ENCODE data around the gene MYO3B.

MYO3B gene

GRCh38 chr2:170641961-170642360 is 464.0 kb downstream of the MYO3B start:
- no peak for TF ChIP-seq CEBPB (IDR thresholded peaks at IDR 0.05)
- TF ChIP-seq FOXM1 (IDR thresholded peaks at IDR 0.05; ENCODE audit: borderline replicate concordance, low read depth), result no peak
- TF ChIP-seq EGR1 (IDR thresholded peaks at IDR 0.05), result no peak
- TF ChIP-seq TAF1 (IDR thresholded peaks at IDR 0.05; ENCODE audit: low read depth), result no peak
- TF ChIP-seq, protein P1, sequence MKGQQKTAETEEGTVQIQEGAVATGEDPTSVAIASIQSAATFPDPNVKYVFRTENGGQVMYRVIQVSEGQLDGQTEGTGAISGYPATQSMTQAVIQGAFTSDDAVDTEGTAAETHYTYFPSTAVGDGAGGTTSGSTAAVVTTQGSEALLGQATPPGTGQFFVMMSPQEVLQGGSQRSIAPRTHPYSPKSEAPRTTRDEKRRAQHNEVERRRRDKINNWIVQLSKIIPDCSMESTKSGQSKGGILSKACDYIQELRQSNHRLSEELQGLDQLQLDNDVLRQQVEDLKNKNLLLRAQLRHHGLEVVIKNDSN (IDR thresholded peaks at IDR 0.05), result no peak
- TF ChIP-seq YY1 (IDR thresholded peaks at IDR 0.05; ENCODE audit: low read depth), result no peak
- TF ChIP-seq TEAD4 (IDR thresholded peaks at IDR 0.05), result no peak
- no peak for TF ChIP-seq ZBTB7A (IDR thresholded peaks at IDR 0.05; ENCODE audit: low read depth)
- no peak for TF ChIP-seq MAX (IDR thresholded peaks at IDR 0.05)

DNA sequence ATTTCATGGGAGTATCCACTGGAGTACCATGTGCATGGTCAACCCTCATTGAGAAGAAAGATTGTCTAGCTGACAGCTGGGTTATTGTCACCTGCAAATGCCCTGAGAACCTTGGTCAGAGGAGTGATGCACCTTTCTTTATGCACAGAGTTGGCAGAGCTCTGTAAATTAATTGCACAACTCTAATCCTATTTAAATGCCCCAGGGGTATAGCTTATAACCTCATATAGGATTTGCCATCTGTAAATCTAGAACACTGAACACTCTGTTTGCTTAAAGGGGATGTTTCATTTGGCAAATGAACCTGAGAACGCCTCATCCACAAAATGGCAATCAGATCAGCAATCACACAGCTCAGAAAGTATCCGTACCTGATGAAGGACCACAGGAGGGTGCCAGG is 465.4 kb downstream of the MYO3B start:
- no peak for TF ChIP-seq ZBTB7A (IDR thresholded peaks at IDR 0.05; ENCODE audit: low read depth)
- no peak for TF ChIP-seq NFIC (IDR thresholded peaks at IDR 0.05)
- TF ChIP-seq YY1 (IDR thresholded peaks at IDR 0.05; ENCODE audit: low read depth), result no peak
- no peak for TF ChIP-seq EGR1 (IDR thresholded peaks at IDR 0.05)
- no peak for TF ChIP-seq FOXM1 (IDR thresholded peaks at IDR 0.05; ENCODE audit: borderline replicate concordance, low read depth)
- TF ChIP-seq TAF1 (IDR thresholded peaks at IDR 0.05; ENCODE audit: low read depth), result no peak
- no peak for TF ChIP-seq EP300 (IDR thresholded peaks at IDR 0.05; ENCODE audit: borderline replicate concordance)
- no peak for TF ChIP-seq MAX (IDR thresholded peaks at IDR 0.05)
- no peak for TF ChIP-seq TCF12 (IDR thresholded peaks at IDR 0.05; ENCODE audit: low read depth)
- no peak for TF ChIP-seq RAD21 (IDR thresholded peaks at IDR 0.05; ENCODE audit: low read depth)
- TF ChIP-seq, protein P1 (IDR thresholded peaks at IDR 0.05), result no peak
- no peak for TF ChIP-seq CEBPB (IDR thresholded peaks at IDR 0.05)

GRCh38 chr2:170647741-170648436 is 469.9 kb downstream of the MYO3B start:
- TF ChIP-seq FOXM1 (IDR thresholded peaks at IDR 0.05; ENCODE audit: borderline replicate concordance, low read depth) (no peak), RAD21 (IDR thresholded peaks at IDR 0.05; ENCODE audit: low read depth) (no peak), TEAD4 (IDR thresholded peaks at IDR 0.05) (no peak), EP300 (IDR thresholded peaks at IDR 0.05; ENCODE audit: borderline replicate concordance) (no peak), REST (IDR thresholded peaks at IDR 0.05; ENCODE audit: low read depth) (no peak), YY1 (IDR thresholded peaks at IDR 0.05; ENCODE audit: low read depth) (no peak), NFIC (IDR thresholded peaks at IDR 0.05) (no peak), ZBTB7A (IDR thresholded peaks at IDR 0.05; ENCODE audit: low read depth) (no peak), MAX (IDR thresholded peaks at IDR 0.05) (no peak), TAF1 (IDR thresholded peaks at IDR 0.05; ENCODE audit: low read depth) (no peak), EGR1 (IDR thresholded peaks at IDR 0.05) (no peak), CREB1 (IDR thresholded peaks at IDR 0.05; ENCODE audit: low read depth) (no peak), CEBPB (IDR thresholded peaks at IDR 0.05) (no peak), TCF12 (IDR thresholded peaks at IDR 0.05; ENCODE audit: low read depth) (no peak)
- TF ChIP-seq, protein P1 (IDR thresholded peaks at IDR 0.05), result no peak

DNA sequence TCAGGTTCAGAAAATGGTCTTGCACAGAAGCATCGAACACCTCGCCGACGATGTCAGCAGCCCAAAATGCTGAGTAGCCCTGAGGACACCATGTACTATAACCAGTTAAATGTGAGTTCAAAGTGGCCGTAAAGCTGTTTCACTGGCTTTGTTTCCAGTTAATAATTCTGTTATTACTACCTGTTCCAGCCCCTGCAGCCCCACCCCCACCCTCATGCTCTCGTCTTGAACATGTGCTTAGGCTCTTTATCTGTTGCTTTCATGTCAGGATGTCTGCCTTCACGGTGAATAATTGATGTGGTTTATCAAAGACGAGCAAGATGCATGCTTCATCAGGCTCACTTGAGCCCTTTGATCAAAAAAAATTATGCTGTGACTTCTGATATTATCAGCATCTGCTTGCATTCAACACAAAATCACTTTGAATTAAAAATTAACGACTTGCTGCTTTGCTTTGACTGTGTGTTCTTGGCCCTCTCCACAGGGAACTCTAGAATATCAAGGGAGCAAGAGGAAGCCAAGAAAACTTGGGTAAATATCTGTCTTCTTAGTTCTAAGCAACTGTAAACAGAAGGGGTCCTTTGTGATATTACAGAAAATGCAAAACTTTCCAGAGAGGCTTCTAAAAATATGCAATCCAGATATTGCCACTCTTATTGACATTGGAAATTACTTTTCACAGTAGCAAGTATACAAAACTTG is 473.8 kb downstream of the MYO3B start:
- TF ChIP-seq RAD21 (IDR thresholded peaks at IDR 0.05; ENCODE audit: low read depth), result no peak
- TF ChIP-seq CEBPB (IDR thresholded peaks at IDR 0.05), result no peak
- TF ChIP-seq FOXM1 (IDR thresholded peaks at IDR 0.05; ENCODE audit: borderline replicate concordance, low read depth), result no peak
- no peak for TF ChIP-seq TEAD4 (IDR thresholded peaks at IDR 0.05)
- no peak for TF ChIP-seq YY1 (IDR thresholded peaks at IDR 0.05; ENCODE audit: low read depth)
- no peak for TF ChIP-seq MAX (IDR thresholded peaks at IDR 0.05)
- no peak for TF ChIP-seq EGR1 (IDR thresholded peaks at IDR 0.05)

DNA sequence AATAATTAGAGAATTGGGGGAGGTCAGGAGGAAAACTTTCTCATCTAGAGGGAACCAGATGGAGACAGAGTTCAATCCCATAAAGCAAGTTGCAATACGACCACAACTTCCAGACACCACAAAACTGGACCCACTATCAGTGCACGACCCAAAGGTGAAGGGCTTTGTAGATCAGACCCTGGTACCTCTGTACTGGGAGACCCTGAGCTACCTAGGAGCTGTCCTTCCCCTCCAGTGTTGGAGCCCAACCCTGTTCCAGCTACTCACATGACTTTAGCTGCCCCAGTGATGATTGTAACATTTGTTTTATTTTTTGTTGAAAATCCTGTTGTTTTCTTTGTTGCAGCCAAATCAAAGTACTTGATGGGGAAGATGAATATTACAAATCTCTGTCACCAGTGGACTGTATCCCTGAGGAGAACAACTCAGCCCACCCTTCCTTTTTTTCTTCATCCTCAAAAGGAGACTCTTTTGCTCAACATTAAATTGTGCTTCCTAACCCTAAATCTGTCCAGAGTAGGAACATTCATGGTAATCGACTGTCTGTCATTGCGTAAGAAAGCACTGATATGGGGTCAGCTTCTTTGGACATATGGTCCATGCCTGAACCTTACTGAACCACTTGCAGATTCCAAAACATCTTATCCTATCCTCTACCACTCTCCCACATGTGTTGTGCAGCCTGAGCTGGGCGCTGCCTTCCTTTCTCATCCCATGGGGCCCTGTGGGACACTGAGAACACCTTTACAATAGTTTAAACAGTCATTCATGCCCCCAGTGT is 474.9 kb downstream of the MYO3B start:
- TF ChIP-seq, protein P1 (IDR thresholded peaks at IDR 0.05), result no peak
- TF ChIP-seq MAX (IDR thresholded peaks at IDR 0.05) (no peak), ZBTB7A (IDR thresholded peaks at IDR 0.05; ENCODE audit: low read depth) (no peak), TEAD4 (IDR thresholded peaks at IDR 0.05) (no peak), YY1 (IDR thresholded peaks at IDR 0.05; ENCODE audit: low read depth) (no peak), EP300 (IDR thresholded peaks at IDR 0.05; ENCODE audit: borderline replicate concordance) (no peak), FOXM1 (IDR thresholded peaks at IDR 0.05; ENCODE audit: borderline replicate concordance, low read depth) (no peak), TCF12 (IDR thresholded peaks at IDR 0.05; ENCODE audit: low read depth) (no peak), CREB1 (IDR thresholded peaks at IDR 0.05; ENCODE audit: low read depth) (no peak), TAF1 (IDR thresholded peaks at IDR 0.05; ENCODE audit: low read depth) (no peak), NFIC (IDR thresholded peaks at IDR 0.05) (no peak), CEBPB (IDR thresholded peaks at IDR 0.05) (no peak), REST (IDR thresholded peaks at IDR 0.05; ENCODE audit: low read depth) (no peak), EGR1 (IDR thresholded peaks at IDR 0.05) (no peak), RAD21 (IDR thresholded peaks at IDR 0.05; ENCODE audit: low read depth) (no peak)
